Liver (tissue), 9 donors: ENCODE measurements around the gene PEAK3. TPM values are rescaled to one million over a fixed set of nuclear protein-coding genes. Genes with fewer than 3 reads are reported as not detected.

Experiments used
- DNase-seq: peaks from one replicate; pipeline ENCODE4 v3.0.0-alpha.2; 2017; ENCODE audit warnings: low spot score
- H3K27ac ChIP-seq, 2 donors: one replicate each; pipeline ENCODE4 v1.7.0; 2013; ENCODE audit warnings: inconsistent platforms in 2 of 2, low read length in 2 of 2, control low read depth in 1 of 2, low read depth in 1 of 2, mild to moderate bottlenecking in 1 of 2
- H3K27me3 ChIP-seq, 4 donors: one replicate each; pipeline versions ENCODE4 v1.6.1 to v1.7.0; 2013; ENCODE audit warnings: low read length in 3 of 4, inconsistent platforms in 1 of 4, mild to moderate bottlenecking in 1 of 4, moderate library complexity in 1 of 4; ENCODE audit not compliant: control insufficient read depth in 4 of 4, insufficient read depth in 4 of 4
- H3K36me3 ChIP-seq, 4 donors: one replicate each; pipeline versions ENCODE4 v1.6.1 to v1.7.0; 2013; ENCODE audit warnings: low read length in 3 of 4, mild to moderate bottlenecking in 3 of 4, low read depth in 1 of 4, moderate library complexity in 1 of 4; ENCODE audit not compliant: control insufficient read depth in 4 of 4, insufficient read depth in 3 of 4
- H3K4me1 ChIP-seq, 4 donors: one replicate each; pipeline versions ENCODE4 v1.6.1 to v1.7.0; 2013; ENCODE audit warnings: low read length in 3 of 4, mild to moderate bottlenecking in 3 of 4, moderate library complexity in 1 of 4; ENCODE audit not compliant: control insufficient read depth in 4 of 4, insufficient read depth in 4 of 4
- H3K4me3 ChIP-seq, 3 donors: one replicate each; pipeline versions ENCODE4 v1.6.1 to v1.7.0; 2013; ENCODE audit warnings: low read length in 3 of 3, control low read depth in 1 of 3, low read depth in 1 of 3, mild to moderate bottlenecking in 1 of 3
- H3K9ac ChIP-seq, 2 donors: one replicate each; pipeline ENCODE4 v1.7.0; 2013; ENCODE audit warnings: low read length in 2 of 2, mild to moderate bottlenecking in 2 of 2, moderate library complexity in 2 of 2, control low read depth in 1 of 2, low read depth in 1 of 2
- H3K9me3 ChIP-seq, 4 donors: one replicate each; pipeline versions ENCODE4 v1.6.1 to v1.7.0; 2013; ENCODE audit warnings: low read length in 3 of 4; ENCODE audit not compliant: control insufficient read depth in 4 of 4
- EGR1 ChIP-seq, 2 donors: IDR thresholded peaks; 2 replicates each; pipeline ENCODE4 v1.6.1; 2016 to 2018; ENCODE audit warnings: antibody characterized with exemption in 2 of 2, low read depth in 2 of 2
- FOXA1 ChIP-seq: IDR thresholded peaks from 2 replicates; pipeline ENCODE4 v1.6.1; 2016; ENCODE audit warnings: antibody characterized with exemption
- FOXA2 ChIP-seq: IDR thresholded peaks from 2 replicates; pipeline ENCODE4 v1.6.1; 2016; ENCODE audit warnings: antibody characterized with exemption
- HNF4G ChIP-seq: IDR thresholded peaks from 2 replicates; pipeline ENCODE4 v1.6.1; 2016; ENCODE audit warnings: antibody characterized with exemption
- JUND ChIP-seq, 2 donors: IDR thresholded peaks; 2 replicates each; pipeline ENCODE4 v1.6.1; 2016; ENCODE audit warnings: antibody characterized with exemption in 2 of 2
- RXRA ChIP-seq, 2 donors: IDR thresholded peaks; 2 replicates each; pipeline ENCODE4 v1.6.1; 2017 to 2018; ENCODE audit warnings: antibody characterized with exemption in 2 of 2, mild to moderate bottlenecking in 1 of 2
- SP1 ChIP-seq: IDR thresholded peaks from 2 replicates; pipeline ENCODE4 v1.6.1; 2018; ENCODE audit warnings: antibody characterized with exemption, mild to moderate bottlenecking
- TAF1 ChIP-seq: conservative IDR thresholded peaks from 2 replicates; pipeline ENCODE4 v1.6.1; 2016; ENCODE audit warnings: antibody characterized with exemption, mild to moderate bottlenecking
- WGBS: extraction: QIAGEN DNeasy Blood & Tissue Kit; methylation state at CpG from one replicate; pipeline ENCODE4 v1.1.7; 2013; 5-methylcytosine and 5-hydroxymethylcytosine counted together
- polyA plus RNA-seq, 2 donors: library from polyadenylated mRNA; stranded (reverse) in 1 of 2; unstranded in 1 of 2; fragments of 200-250 nt in 1 of 2; fragments of >200 nt in 1 of 2; fragmentation: Nextera tagmentation in 1 of 2; extraction: Ambion mirVana in 1 of 2; gene quantifications; one replicate each; pipeline versions ENCODE4 v1.2.1 to v1.2.3, GENCODE V29; 2013 to 2015
- total RNA-seq, 2 donors: library from RNA; depleted of rRNA; stranded (reverse); fragments of >200 nt; gene quantifications; one replicate each; pipeline ENCODE4 v1.2.3, GENCODE V29; 2014
- TF ChIP-seq, protein P1 (sequence below): IDR thresholded peaks from 2 replicates; pipeline ENCODE4 v1.6.1; 2016; ENCODE audit warnings: antibody characterized with exemption
- TF ChIP-seq, protein P2 (sequence below): fragments of 150-350 bp; IDR thresholded peaks from 2 replicates; pipeline ENCODE4 v1.5.1; 2017; ENCODE audit warnings: improper control_type of control experiment, low read depth, low read length; ENCODE audit not compliant: missing input control
- TF ChIP-seq, protein P3 (sequence below): IDR thresholded peaks from 2 replicates; pipeline ENCODE4 v1.6.1; 2016; ENCODE audit warnings: antibody characterized with exemption
- TF ChIP-seq, protein P4 (sequence below): IDR thresholded peaks from 2 replicates; pipeline ENCODE4 v1.6.1; 2016; ENCODE audit warnings: antibody characterized with exemption
- TF ChIP-seq, protein P5 (sequence below): IDR thresholded peaks from 2 replicates; pipeline ENCODE4 v1.6.1; 2016; ENCODE audit warnings: antibody characterized with exemption, mild to moderate bottlenecking
- donor health status: healthy.
- donor health status: healthy.
- donor health status: healthy.
- donor health status: healthy.
- donor health status: healthy.

PEAK3 gene
- total and polyA plus RNA-seq, 4 donors = 0.09 to 0.67 (median 0.31) TPM

DNA sequence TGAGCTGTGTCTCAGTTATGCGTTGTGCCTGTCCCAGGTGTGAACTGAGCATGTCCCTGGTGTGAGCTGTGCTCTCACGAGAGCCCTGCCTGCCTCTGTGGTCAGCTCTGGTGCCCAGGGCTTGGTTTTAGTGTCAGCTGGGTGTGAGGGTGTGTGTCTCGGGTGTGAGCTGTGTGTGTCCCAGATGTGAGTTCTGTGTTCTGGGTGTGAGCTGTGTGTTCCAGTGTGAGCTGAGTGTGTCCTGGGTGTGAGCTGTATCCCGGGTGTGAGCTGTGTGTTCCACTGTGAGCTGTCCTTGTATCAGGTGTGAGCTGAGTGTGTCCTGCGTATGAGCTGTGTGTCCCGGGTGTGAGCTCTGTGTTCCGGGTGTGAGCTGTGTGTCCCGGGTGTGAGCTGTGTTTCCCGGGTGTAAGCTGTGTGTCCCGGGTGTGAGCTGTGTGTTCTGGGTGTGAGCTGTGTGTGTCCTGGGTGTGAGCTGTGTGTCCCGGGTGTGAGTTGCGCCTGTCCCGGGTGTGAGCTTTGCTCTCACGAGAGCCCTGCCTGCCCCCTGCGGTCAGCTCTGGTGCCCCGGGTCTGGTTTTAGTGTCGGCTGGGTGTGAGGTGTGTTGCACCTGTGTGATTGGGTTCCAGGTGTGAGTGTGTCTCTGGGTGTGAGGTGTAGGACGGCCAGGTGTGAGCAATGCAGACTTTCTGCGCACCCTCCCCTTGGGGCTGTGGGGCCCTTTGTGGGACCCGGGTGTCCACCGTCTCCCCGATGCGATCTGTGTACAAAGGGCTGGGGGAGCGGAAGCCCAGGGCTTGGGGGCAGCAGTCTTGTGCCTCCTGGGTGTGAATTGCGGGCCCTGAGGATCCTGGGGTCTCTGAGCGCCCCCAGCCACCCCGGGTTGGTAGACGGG lies 7.1 kb upstream of the PEAK3 start:
- Histone ChIP-seq H3K36me3 (no peaks in the 10 kb centered on the region), H3K9me3 (no peaks in the 10 kb centered on the region), H3K27ac (peak overlapping the region; percentile 32 to 35), H3K9ac (no peak overlapping the region), H3K4me1 (peaks cover 0 to 20% (median 11%) of the 10 kb centered on the region in 4 donors), H3K27me3 (peaks cover 0 to 3% (median 0%) of the 10 kb centered on the region in 4 donors), H3K4me3 (peak overlapping the region in 1 of 3 donors; percentile 42)
- 50% methylated on average over 28 of the region's 28 CpGs for WGBS
- TF ChIP-seq FOXA2 (no peak), RXRA (IDR thresholded peaks at IDR 0.05) (no peak), HNF4G (no peak), FOXA1 (no peak), EGR1 (IDR thresholded peaks at IDR 0.05; ENCODE audit: low read depth in 2 of 2) (no peak), JUND (IDR thresholded peaks at IDR 0.05) (no peak)
- TF ChIP-seq, protein P1, sequence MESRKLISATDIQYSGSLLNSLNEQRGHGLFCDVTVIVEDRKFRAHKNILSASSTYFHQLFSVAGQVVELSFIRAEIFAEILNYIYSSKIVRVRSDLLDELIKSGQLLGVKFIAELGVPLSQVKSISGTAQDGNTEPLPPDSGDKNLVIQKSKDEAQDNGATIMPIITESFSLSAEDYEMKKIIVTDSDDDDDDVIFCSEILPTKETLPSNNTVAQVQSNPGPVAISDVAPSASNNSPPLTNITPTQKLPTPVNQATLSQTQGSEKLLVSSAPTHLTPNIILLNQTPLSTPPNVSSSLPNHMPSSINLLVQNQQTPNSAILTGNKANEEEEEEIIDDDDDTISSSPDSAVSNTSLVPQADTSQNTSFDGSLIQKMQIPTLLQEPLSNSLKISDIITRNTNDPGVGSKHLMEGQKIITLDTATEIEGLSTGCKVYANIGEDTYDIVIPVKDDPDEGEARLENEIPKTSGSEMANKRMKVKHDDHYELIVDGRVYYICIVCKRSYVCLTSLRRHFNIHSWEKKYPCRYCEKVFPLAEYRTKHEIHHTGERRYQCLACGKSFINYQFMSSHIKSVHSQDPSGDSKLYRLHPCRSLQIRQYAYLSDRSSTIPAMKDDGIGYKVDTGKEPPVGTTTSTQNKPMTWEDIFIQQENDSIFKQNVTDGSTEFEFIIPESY = no peak
- TF ChIP-seq, protein P2, sequence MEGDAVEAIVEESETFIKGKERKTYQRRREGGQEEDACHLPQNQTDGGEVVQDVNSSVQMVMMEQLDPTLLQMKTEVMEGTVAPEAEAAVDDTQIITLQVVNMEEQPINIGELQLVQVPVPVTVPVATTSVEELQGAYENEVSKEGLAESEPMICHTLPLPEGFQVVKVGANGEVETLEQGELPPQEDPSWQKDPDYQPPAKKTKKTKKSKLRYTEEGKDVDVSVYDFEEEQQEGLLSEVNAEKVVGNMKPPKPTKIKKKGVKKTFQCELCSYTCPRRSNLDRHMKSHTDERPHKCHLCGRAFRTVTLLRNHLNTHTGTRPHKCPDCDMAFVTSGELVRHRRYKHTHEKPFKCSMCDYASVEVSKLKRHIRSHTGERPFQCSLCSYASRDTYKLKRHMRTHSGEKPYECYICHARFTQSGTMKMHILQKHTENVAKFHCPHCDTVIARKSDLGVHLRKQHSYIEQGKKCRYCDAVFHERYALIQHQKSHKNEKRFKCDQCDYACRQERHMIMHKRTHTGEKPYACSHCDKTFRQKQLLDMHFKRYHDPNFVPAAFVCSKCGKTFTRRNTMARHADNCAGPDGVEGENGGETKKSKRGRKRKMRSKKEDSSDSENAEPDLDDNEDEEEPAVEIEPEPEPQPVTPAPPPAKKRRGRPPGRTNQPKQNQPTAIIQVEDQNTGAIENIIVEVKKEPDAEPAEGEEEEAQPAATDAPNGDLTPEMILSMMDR = no peak
- TF ChIP-seq, protein P3, sequence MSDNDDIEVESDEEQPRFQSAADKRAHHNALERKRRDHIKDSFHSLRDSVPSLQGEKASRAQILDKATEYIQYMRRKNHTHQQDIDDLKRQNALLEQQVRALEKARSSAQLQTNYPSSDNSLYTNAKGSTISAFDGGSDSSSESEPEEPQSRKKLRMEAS = no peak
- TF ChIP-seq, protein P4, sequence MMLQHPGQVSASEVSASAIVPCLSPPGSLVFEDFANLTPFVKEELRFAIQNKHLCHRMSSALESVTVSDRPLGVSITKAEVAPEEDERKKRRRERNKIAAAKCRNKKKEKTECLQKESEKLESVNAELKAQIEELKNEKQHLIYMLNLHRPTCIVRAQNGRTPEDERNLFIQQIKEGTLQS = no peak
- no peak for DNase-seq

DNA sequence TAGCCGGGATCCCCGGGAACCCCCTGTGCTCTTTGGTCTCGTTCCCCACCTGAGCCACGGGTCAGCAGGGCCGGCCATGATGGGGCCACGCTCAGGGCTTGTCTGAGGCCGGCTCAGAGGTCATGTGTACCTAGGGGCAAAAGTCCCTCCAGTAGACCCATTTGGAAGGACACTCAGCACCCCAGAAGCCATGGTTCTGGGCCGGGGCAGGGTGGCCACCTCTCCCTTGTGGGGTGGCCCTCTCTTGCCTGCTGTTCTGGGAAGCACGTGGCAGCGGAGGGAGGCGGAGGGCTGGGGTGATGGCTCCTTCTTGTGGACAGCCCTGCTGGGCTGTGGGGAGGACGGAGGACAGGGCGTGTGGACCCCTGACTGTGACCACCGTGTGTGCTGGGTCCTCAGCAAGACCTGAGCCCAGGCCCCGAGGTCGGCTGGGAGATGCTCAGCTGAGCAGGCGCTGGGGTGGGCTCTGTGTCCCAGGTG lies 6.4 kb upstream of the PEAK3 start:
- no peak overlapping the region for H3K9ac ChIP-seq
- no peaks in the 10 kb centered on the region for H3K36me3 ChIP-seq
- 55% methylated on average over 17 of the region's 17 CpGs for WGBS
- peak overlapping the region in 1 of 2 donors; percentile 12 for H3K27ac ChIP-seq
- H3K4me3 ChIP-seq = no peak overlapping the region
- peaks cover 0 to 3% (median 0%) of the 10 kb centered on the region in 4 donors for H3K27me3 ChIP-seq
- H3K4me1 ChIP-seq = peaks cover 0 to 20% (median 11%) of the 10 kb centered on the region in 4 donors
- no peak for DNase-seq
- H3K9me3 ChIP-seq = no peaks in the 10 kb centered on the region
- TF ChIP-seq TAF1 = no peak
- no peak for TF ChIP-seq FOXA2
- TF ChIP-seq, protein P5, sequence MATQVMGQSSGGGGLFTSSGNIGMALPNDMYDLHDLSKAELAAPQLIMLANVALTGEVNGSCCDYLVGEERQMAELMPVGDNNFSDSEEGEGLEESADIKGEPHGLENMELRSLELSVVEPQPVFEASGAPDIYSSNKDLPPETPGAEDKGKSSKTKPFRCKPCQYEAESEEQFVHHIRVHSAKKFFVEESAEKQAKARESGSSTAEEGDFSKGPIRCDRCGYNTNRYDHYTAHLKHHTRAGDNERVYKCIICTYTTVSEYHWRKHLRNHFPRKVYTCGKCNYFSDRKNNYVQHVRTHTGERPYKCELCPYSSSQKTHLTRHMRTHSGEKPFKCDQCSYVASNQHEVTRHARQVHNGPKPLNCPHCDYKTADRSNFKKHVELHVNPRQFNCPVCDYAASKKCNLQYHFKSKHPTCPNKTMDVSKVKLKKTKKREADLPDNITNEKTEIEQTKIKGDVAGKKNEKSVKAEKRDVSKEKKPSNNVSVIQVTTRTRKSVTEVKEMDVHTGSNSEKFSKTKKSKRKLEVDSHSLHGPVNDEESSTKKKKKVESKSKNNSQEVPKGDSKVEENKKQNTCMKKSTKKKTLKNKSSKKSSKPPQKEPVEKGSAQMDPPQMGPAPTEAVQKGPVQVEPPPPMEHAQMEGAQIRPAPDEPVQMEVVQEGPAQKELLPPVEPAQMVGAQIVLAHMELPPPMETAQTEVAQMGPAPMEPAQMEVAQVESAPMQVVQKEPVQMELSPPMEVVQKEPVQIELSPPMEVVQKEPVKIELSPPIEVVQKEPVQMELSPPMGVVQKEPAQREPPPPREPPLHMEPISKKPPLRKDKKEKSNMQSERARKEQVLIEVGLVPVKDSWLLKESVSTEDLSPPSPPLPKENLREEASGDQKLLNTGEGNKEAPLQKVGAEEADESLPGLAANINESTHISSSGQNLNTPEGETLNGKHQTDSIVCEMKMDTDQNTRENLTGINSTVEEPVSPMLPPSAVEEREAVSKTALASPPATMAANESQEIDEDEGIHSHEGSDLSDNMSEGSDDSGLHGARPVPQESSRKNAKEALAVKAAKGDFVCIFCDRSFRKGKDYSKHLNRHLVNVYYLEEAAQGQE = no peak
- no peak for TF ChIP-seq RXRA (IDR thresholded peaks at IDR 0.05)
- no peak for TF ChIP-seq SP1
